ENCODE data around the gene GNB1. TPM values are rescaled to one million over a fixed set of nuclear protein-coding genes. Genes with fewer than 3 reads are reported as not detected.

The GNB1 gene
- total RNA-seq, 5 donors from 2014 or later (not counting 1 experiment from before 2014, with no cell fraction given) = 208 to 295 (median 261) TPM

DNA sequence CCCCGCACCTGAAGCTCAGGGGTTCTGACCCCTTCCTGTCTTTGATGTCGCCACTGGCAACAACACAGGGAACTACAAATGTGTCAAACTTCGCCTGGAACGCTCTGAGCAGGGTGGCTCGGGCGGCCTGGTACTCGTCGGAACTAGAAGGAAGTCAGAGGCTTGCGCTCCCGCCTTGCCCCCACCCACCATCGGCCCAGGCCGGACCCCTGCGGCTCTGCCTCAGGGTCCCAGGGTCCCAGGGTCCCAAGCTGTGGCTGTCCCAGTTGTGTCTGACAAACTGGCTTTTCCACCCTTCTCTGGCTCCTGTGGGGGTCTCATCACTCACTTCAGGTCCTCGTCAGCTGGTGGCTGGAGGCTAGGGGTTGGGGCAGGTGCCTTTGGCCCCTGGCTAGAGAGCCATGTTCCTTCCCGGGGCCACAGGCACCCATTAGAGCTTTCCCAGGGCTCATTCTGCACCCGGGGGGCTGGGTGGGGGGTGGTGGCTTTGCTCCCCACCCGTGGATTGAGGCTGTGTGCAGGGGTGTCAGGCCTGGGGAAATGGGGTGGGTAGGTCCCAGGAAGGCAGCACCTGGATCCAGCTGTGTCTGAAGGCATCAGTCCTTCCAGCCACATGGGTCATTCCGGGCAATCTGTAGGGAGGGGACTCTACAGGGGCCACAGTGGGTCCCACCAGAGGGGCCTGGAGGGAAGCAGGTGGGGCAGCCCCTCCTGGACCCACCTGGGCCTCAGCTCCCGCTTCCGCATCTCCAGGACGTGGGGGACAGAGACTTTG is 36.2 kb upstream of the GNB1 start:
- no peak for DNase-seq
- Mint-ChIP-seq H3K27me3 (no peaks in the 10 kb centered on the region), H3K9me3 (no peaks in the 10 kb centered on the region), H3K36me3 (no peaks in the 10 kb centered on the region), H3K4me3 (no peak overlapping the region), H3K27ac (no peak overlapping the region), H3K4me1 (no peaks in the 10 kb centered on the region)
- peaks cover 0 to 3% of the 10 kb centered on the region in 2 experiments for H3K27me3 ChIP-seq (replicated peaks in 1 of 2; ENCODE audit: control insufficient read depth in 2 of 2, extremely low read depth in 1 of 2, insufficient read depth in 2 of 2, low read length in 1 of 2)
- no peaks in the 10 kb centered on the region for H3K4me1 ChIP-seq (ENCODE audit: control insufficient read depth in 1 of 2, extremely low read depth in 1 of 2, insufficient read depth in 2 of 2, low read length in 2 of 2)
- 77% methylated on average over 21 of the region's 21 CpGs for WGBS (ENCODE audit: insufficient coverage)
- no peaks in the 10 kb centered on the region for H3K9me3 ChIP-seq
- ChIA-PET CTCF (no interaction called here), POLR2A (interaction anchor here (0.5 to 0.6 kb wide), 2 partner anchors 67 to 154 kb away, joined by 3 read pairs; no protein-coding TSS in a partner anchor)
- H3K4me3 ChIP-seq (ENCODE audit: control insufficient read depth in 1 of 2, extremely low read depth in 1 of 2, low read length in 1 of 2) = no peak overlapping the region
- no peak for ATAC-seq (replicated peaks in 1 of 4)
- H3K36me3 ChIP-seq (ENCODE audit: control insufficient read depth in 2 of 2, extremely low read depth in 1 of 2, insufficient read depth in 1 of 2, low read length in 1 of 2) = no peaks in the 10 kb centered on the region
- no peak overlapping the region for H3K27ac ChIP-seq (ENCODE audit: low read length)

DNA sequence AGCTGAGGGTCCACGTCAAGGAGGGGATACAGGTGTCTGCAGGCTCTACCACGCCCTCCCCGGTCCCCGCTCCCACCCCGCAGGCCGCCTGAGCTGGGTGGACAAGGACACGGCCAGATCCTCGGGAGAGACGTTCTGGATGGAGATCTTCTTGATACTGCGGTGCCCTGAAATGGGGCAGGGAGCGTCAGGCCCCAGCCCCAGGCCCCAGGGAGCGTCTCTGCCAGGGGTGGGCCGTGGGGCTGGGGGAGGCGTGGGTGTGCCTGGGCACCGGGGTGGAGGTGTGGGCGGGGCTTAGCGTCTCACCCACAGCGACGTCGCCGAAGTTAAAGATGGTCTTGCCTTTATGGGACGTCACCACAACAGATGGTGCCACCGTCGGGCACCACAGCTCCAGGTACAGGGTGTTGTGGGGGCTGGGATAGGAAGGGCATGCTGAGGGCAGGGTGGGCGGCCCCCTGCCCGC is 35.5 kb upstream of the GNB1 start:
- Mint-ChIP-seq H3K4me1 (no peaks in the 10 kb centered on the region), H3K36me3 (no peaks in the 10 kb centered on the region), H3K4me3 (no peak overlapping the region), H3K9me3 (no peaks in the 10 kb centered on the region), H3K27ac (no peak overlapping the region), H3K27me3 (no peaks in the 10 kb centered on the region)
- Histone ChIP-seq H3K27me3 (replicated peaks in 1 of 2; ENCODE audit: control insufficient read depth in 2 of 2, extremely low read depth in 1 of 2, insufficient read depth in 2 of 2, low read length in 1 of 2) (peaks cover 0 to 3% of the 10 kb centered on the region in 2 experiments), H3K4me1 (ENCODE audit: control insufficient read depth in 1 of 2, extremely low read depth in 1 of 2, insufficient read depth in 2 of 2, low read length in 2 of 2) (no peaks in the 10 kb centered on the region), H3K27ac (ENCODE audit: low read length) (no peak overlapping the region), H3K36me3 (ENCODE audit: control insufficient read depth in 2 of 2, extremely low read depth in 1 of 2, insufficient read depth in 1 of 2, low read length in 1 of 2) (no peaks in the 10 kb centered on the region), H3K4me3 (ENCODE audit: control insufficient read depth in 1 of 2, extremely low read depth in 1 of 2, low read length in 1 of 2) (no peak overlapping the region), H3K9me3 (no peaks in the 10 kb centered on the region)
- ATAC-seq (replicated peaks in 1 of 4) = no peak
- 82% methylated on average over 11 of the region's 26 CpGs for WGBS (ENCODE audit: insufficient coverage)
- CTCF ChIA-PET = no interaction called here
- no peak for DNase-seq
- POLR2A ChIA-PET = interaction anchor here in 1 of 2 donors (0.6 kb wide), 1 partner anchor 153 kb away, joined by 3 read pairs; no protein-coding TSS in a partner anchor

DNA sequence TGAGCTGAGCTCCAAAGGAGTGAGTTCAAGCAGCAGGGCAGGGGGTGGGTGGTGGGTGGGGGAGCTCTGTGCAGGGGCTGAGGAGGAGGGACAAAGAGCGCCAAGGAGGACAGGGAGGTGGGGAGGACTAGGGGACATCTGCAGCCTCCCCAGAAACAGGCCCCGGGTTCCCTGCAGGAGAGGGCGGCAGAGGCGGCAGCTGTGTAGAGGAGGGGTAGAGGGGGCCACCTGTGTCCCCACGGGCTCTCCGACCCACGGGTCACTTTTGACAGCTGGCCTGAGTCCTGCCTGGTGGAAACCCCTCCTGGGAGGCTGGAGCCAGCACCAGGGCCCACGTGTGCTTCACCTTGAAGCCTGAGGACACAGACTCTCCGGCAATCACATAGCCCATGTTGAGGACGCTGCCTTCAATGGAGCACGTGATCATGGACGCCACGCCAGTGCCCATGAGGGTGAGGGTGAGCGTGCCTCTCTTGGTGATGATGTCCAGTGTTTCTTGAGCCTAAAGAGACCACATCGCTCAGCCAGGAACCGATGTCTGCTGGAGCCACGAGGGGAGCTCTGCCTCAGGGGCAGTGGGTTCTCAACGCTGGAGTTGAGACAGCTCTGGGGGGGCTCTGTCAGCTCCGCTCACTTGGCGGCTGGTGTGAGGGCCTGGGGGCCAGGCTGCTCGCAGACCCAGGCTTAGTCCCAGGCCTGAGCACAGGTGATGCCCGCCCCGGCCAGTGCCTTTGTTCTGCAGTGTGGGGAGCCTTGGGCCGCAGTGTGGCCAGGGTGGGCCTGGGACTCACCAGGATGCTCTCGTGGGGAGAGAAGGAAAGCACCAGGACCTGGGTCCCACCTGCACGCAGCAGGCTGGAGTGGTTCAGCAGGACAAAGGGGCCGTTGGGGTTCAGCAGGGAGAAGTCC is 34.8 kb upstream of the GNB1 start:
- peaks cover 0 to 1% of the 10 kb centered on the region in 2 experiments for H3K4me1 ChIP-seq (ENCODE audit: control insufficient read depth in 1 of 2, extremely low read depth in 1 of 2, insufficient read depth in 2 of 2, low read length in 2 of 2)
- no peak overlapping the region for H3K4me3 Mint-ChIP-seq
- H3K27ac ChIP-seq (ENCODE audit: low read length) = no peak overlapping the region
- WGBS (ENCODE audit: insufficient coverage) = 80% methylated on average over 26 of the region's 27 CpGs
- POLR2A ChIA-PET = interaction anchor here in 1 of 2 donors (0.6 kb wide), 1 partner anchor 153 kb away, joined by 3 read pairs; no protein-coding TSS in a partner anchor
- H3K27me3 ChIP-seq (replicated peaks in 1 of 2; ENCODE audit: control insufficient read depth in 2 of 2, extremely low read depth in 1 of 2, insufficient read depth in 2 of 2, low read length in 1 of 2) = peaks cover 0 to 3% of the 10 kb centered on the region in 2 experiments
- no peak for ATAC-seq (replicated peaks in 1 of 4)
- no peaks in the 10 kb centered on the region for H3K9me3 ChIP-seq
- CTCF ChIA-PET = no interaction called here
- H3K9me3 Mint-ChIP-seq = no peaks in the 10 kb centered on the region
- no peaks in the 10 kb centered on the region for H3K27me3 Mint-ChIP-seq
- DNase-seq = no peak
- no peaks in the 10 kb centered on the region for H3K36me3 Mint-ChIP-seq
- H3K4me1 Mint-ChIP-seq = no peaks in the 10 kb centered on the region
- H3K27ac Mint-ChIP-seq = no peak overlapping the region
- no peaks in the 10 kb centered on the region for H3K36me3 ChIP-seq (ENCODE audit: control insufficient read depth in 2 of 2, extremely low read depth in 1 of 2, insufficient read depth in 1 of 2, low read length in 1 of 2)
- no peak overlapping the region for H3K4me3 ChIP-seq (ENCODE audit: control insufficient read depth in 1 of 2, extremely low read depth in 1 of 2, low read length in 1 of 2)

DNA sequence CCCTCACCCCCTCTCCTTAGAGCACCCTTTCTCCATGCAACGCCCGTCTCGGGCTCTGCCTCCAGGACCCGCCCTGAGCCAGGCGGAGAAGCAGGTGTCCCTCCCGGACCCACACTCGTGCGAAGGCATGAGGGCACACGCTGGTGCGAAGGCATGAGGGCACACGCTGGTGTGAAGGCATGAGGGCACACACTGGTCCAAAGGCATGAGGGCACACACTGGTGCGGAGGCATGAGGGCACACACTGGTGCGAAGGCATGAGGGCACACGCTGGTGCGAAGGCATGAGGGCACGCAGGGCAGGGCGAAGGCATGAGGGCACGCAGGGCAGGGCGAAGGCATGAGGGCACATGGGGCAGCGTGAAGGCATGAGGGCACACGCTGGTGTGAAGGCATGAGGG is 34.0 kb upstream of the GNB1 start:
- Histone ChIP-seq H3K4me3 (ENCODE audit: control insufficient read depth in 1 of 2, extremely low read depth in 1 of 2, low read length in 1 of 2) (no peak overlapping the region), H3K27me3 (replicated peaks in 1 of 2; ENCODE audit: control insufficient read depth in 2 of 2, extremely low read depth in 1 of 2, insufficient read depth in 2 of 2, low read length in 1 of 2) (peaks cover 0 to 3% of the 10 kb centered on the region in 2 experiments), H3K9me3 (no peaks in the 10 kb centered on the region), H3K4me1 (ENCODE audit: control insufficient read depth in 1 of 2, extremely low read depth in 1 of 2, insufficient read depth in 2 of 2, low read length in 2 of 2) (peaks cover 0 to 7% of the 10 kb centered on the region in 2 experiments), H3K36me3 (ENCODE audit: control insufficient read depth in 2 of 2, extremely low read depth in 1 of 2, insufficient read depth in 1 of 2, low read length in 1 of 2) (no peaks in the 10 kb centered on the region), H3K27ac (ENCODE audit: low read length) (no peak overlapping the region)
- H3K36me3 Mint-ChIP-seq = no peaks in the 10 kb centered on the region
- ATAC-seq (replicated peaks in 1 of 4) (no peak), DNase-seq (no peak)
- H3K27ac Mint-ChIP-seq = no peak overlapping the region
- no peaks in the 10 kb centered on the region for H3K4me1 Mint-ChIP-seq
- no peaks in the 10 kb centered on the region for H3K9me3 Mint-ChIP-seq
- H3K27me3 Mint-ChIP-seq = no peaks in the 10 kb centered on the region
- H3K4me3 Mint-ChIP-seq = no peak overlapping the region
- WGBS (ENCODE audit: insufficient coverage) = 91% methylated on average over 21 of the region's 21 CpGs
- ChIA-PET CTCF (no interaction called here), POLR2A (no interaction called here)

DNA sequence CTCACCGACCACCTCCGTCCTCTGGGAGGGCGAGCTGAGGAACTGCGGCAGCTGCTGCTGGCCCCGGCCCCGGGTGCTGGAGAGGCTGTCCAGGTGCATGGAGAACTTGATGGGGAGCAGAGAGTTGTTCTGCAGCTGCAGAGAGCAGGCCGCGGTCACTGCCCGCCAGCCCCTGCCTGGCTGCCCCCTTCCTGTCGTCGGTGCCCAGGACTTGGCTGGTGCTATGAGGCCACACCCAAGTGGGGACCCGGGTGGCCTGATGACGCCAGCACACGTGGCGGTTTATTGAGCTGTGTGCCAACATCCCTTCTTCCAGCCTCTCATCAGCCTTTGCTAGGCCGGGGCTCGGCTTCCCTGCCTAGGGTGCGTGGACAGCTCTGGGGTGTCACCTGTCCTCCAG is 33.5 kb upstream of the GNB1 start:
- H3K27ac ChIP-seq (ENCODE audit: low read length) = no peak overlapping the region
- H3K27ac Mint-ChIP-seq = no peak overlapping the region
- peaks cover 0 to 3% of the 10 kb centered on the region in 2 experiments for H3K27me3 ChIP-seq (replicated peaks in 1 of 2; ENCODE audit: control insufficient read depth in 2 of 2, extremely low read depth in 1 of 2, insufficient read depth in 2 of 2, low read length in 1 of 2)
- no peaks in the 10 kb centered on the region for H3K4me1 Mint-ChIP-seq
- WGBS (ENCODE audit: insufficient coverage) = 64% methylated on average over 15 of the region's 18 CpGs
- H3K4me3 Mint-ChIP-seq = no peak overlapping the region
- peaks cover 0 to 12% of the 10 kb centered on the region in 2 experiments for H3K4me1 ChIP-seq (ENCODE audit: control insufficient read depth in 1 of 2, extremely low read depth in 1 of 2, insufficient read depth in 2 of 2, low read length in 2 of 2)
- ATAC-seq (replicated peaks in 1 of 4) (no peak), DNase-seq (no peak)
- H3K27me3 Mint-ChIP-seq = no peaks in the 10 kb centered on the region
- POLR2A ChIA-PET = no interaction called here
- no peaks in the 10 kb centered on the region for H3K36me3 Mint-ChIP-seq
- H3K9me3 ChIP-seq = no peaks in the 10 kb centered on the region
- CTCF ChIA-PET = no interaction called here
- no peaks in the 10 kb centered on the region for H3K36me3 ChIP-seq (ENCODE audit: control insufficient read depth in 2 of 2, extremely low read depth in 1 of 2, insufficient read depth in 1 of 2, low read length in 1 of 2)
- H3K4me3 ChIP-seq (ENCODE audit: control insufficient read depth in 1 of 2, extremely low read depth in 1 of 2, low read length in 1 of 2) = no peak overlapping the region
- no peaks in the 10 kb centered on the region for H3K9me3 Mint-ChIP-seq

Measured in T-cell (primary cell).